NB4 (cell line): ENCODE measurements around the gene SYTL5.

ENCODE experiments used
- DNase-seq: peaks from one replicate; pipeline ENCODE4 v3.0.0; 2010; ENCODE audit warnings: low read depth
- H3K4me3 ChIP-seq: one replicate; pipeline ENCODE4 v1.5.1; 2011; ENCODE audit warnings: mild to moderate bottlenecking, low read depth, low read length, moderate library complexity
- CTCF ChIP-seq: IDR thresholded peaks from one replicate; pipeline ENCODE4 v1.5.1; 2012; ENCODE audit warnings: low read depth, low read length
- MAX ChIP-seq: IDR thresholded peaks from 2 replicates; pipeline ENCODE4 v1.6.1; 2011; ENCODE audit warnings: low read depth, low read length
- MYC ChIP-seq: IDR thresholded peaks from 2 replicates; pipeline ENCODE4 v1.6.1; 2011; ENCODE audit warnings: low read depth, low read length
- POLR2A ChIP-seq: IDR thresholded peaks from 2 replicates; pipeline ENCODE4 v1.6.1; 2011; ENCODE audit warnings: mild to moderate bottlenecking; ENCODE audit not compliant: insufficient read length; ENCODE audit errors: extremely low read depth

The SYTL5 gene

GRCh38 chrX:38036466-38036865 is 30.1 kb downstream of the SYTL5 start:
- H3K4me3 ChIP-seq = no peak overlapping the region
- no peak for DNase-seq
- TF ChIP-seq CTCF (no peak), MYC (no peak), POLR2A (no peak), MAX (no peak)

- no peak overlapping the region for H3K4me3 ChIP-seq
- TF ChIP-seq POLR2A (no peak), CTCF (no peak), MYC (no peak), MAX (no peak)
- no peak for DNase-seq
Observed at GRCh38 chrX:38038501-38038900, 32.1 kb downstream of the SYTL5 start.

- no peak overlapping the region for H3K4me3 ChIP-seq
- no peak for DNase-seq
- TF ChIP-seq POLR2A = no peak
- TF ChIP-seq MAX = no peak
- no peak for TF ChIP-seq CTCF
- TF ChIP-seq MYC = no peak
Observed at GRCh38 chrX:38041237-38041636, 34.9 kb downstream of the SYTL5 start.

GRCh38 chrX:38044701-38045100 is 38.3 kb downstream of the SYTL5 start:
- TF ChIP-seq MAX = no peak
- TF ChIP-seq MYC = no peak
- TF ChIP-seq POLR2A = no peak
- no peak for TF ChIP-seq CTCF
- H3K4me3 ChIP-seq = no peak overlapping the region
- DNase-seq = no peak

GRCh38 chrX:38045538-38046096 is 39.3 kb downstream of the SYTL5 start:
- H3K4me3 ChIP-seq = no peak overlapping the region
- TF ChIP-seq POLR2A (no peak), MYC (no peak), MAX (no peak), CTCF (no peak)
- DNase-seq = no peak
